ENCODE data around the gene FRMD8.

GRCh38 chr11:65411681-65412070 is 25.2 kb downstream of the FRMD8 start:
- TF ChIP-seq POLR2A (IDR thresholded peaks at IDR 0.05; ENCODE audit: low read length) (no peak), GATA1 (IDR thresholded peaks at IDR 0.05; ENCODE audit: low read depth, low read length) (no peak)

All from erythroblast (primary cell).